ENCODE data around the gene SELL. TPM values are rescaled to one million over a fixed set of nuclear protein-coding genes. Genes with fewer than 3 reads are reported as not detected.
"Not testable (repeated sequence)": the region's sequence is repeated elsewhere in the genome, so short reads cannot be mapped to it uniquely, and the experiment has no call there.

SELL gene
- total RNA-seq, 1 experiment from 2014 or later = not detected

DNA sequence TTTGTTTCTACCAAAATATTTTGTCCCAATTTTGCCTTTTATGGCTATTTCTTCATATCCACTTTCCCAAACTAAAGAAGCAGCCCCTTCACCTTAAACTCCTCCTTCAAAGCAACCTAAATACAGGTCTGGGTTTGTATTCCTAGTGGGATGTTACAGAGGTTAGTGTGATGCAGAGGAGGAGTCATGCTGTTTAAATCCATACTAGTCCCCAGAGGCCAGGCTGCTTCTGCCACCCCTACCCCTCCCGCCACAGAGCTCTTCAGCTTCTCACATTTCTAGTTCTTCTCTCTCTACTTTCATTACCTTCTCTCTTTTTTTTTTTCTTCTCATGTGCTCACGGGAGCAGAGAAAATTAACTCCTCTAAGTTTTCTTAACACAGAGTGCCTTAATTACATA, 29.3 kb downstream of the SELL start:
- no peak for DNase-seq (ENCODE audit: low read depth, low spot score)
- in situ Hi-C loops (cut with HindIII; ENCODE audit: low pct_unique_long_range_greater_than_20kb, low sequenced_read_pairs) = no loop called here

GRCh38 chr1:169681140-169681539, 30.3 kb downstream of the SELL start:
- in situ Hi-C loops (cut with HindIII; ENCODE audit: low pct_unique_long_range_greater_than_20kb, low sequenced_read_pairs) = no loop called here
- DNase-seq (ENCODE audit: low read depth, low spot score) = no peak

- in situ Hi-C loops (cut with HindIII; ENCODE audit: low pct_unique_long_range_greater_than_20kb, low sequenced_read_pairs) = no loop called here
- DNase-seq (ENCODE audit: low read depth, low spot score) = no peak
Measured at GRCh38 chr1:169680377-169681019, 30.9 kb downstream of the SELL start.

- DNase-seq (ENCODE audit: low read depth, low spot score) = no peak
Measured at GRCh38 chr1:169679692-169680091, 31.7 kb downstream of the SELL start.

DNA sequence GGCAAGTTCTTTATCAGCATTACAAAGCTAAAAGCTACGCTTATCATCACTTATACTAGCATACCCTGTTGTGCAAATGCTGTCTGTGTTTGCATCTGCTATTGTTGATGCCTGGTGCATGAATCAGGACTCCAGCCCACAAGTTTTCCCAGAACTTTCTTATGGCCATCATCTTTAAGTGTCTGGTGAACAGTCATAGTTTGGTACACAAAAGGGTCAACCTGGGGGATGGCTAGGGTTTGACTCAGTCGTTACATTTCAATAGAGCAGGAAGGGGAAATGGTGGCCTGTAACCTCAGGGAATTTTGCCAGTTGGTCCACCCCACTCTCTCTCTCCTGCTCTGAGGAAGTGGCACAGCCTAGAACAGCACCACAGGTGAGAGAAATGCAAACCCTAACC, 35.4 kb downstream of the SELL start:
- DNase-seq (ENCODE audit: low read depth, low spot score) = no peak
- in situ Hi-C loops (cut with HindIII; ENCODE audit: low pct_unique_long_range_greater_than_20kb, low sequenced_read_pairs) = no loop called here

More at GRCh38 chr1:169679692-169680091, 31.7 kb downstream of the SELL start:
- in situ Hi-C loops (cut with HindIII; ENCODE audit: low pct_unique_long_range_greater_than_20kb, low sequenced_read_pairs) = no loop called here

GRCh38 chr1:169670836-169671235, 40.6 kb downstream of the SELL start:
- DNase-seq (ENCODE audit: low read depth, low spot score) = no peak
- in situ Hi-C loops (cut with HindIII; ENCODE audit: low pct_unique_long_range_greater_than_20kb, low sequenced_read_pairs) = no loop called here

- DNase-seq (ENCODE audit: low read depth, low spot score); in situ Hi-C loops (cut with HindIII; ENCODE audit: low pct_unique_long_range_greater_than_20kb, low sequenced_read_pairs): not testable (repeated sequence)
Measured at GRCh38 chr1:169670244-169670643, 41.2 kb downstream of the SELL start.

DNA sequence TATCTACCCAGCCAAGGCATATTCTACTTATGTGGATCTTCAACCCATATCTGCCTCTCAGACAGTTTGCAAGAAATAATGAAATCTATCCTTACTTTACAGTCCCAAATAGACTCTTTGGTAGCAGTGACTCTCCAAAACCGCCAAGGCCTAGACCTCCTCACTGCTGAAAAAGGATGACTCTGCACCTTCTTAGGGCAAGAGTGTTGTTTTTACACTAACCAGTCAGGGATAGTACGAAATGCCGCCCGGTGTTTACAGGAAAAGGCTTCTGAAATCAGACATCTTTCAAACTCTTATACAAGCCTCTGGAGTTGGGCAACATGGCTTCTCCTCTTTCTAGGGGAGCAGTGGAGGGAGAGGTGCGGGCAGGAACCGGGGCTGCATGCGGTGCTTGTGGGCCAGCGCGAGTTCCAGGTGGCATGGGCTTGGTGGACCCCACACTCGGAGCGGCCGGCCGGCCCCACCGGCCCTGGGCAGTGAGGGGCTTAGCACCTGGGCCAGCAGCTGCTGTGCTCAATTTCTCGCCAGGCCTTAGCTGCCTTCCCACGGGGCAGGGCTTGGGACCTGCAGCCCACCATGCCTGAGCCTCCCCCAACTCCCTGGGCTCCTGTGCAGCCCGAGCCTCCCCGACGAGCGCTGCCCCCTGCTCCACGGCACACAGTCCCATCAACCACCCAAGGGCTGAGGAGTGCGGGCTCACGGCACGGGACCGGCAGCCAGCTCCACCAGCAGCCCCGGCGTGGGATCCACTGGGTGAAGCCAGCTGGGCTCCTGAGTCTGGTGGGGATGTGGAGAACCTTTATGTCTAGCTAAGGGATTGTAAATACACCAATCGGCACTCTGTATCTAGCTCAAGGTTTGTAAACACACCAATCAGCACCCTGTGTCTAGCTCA, 43.5 kb downstream of the SELL start:
- DNase-seq (ENCODE audit: low read depth, low spot score); in situ Hi-C loops (cut with HindIII; ENCODE audit: low pct_unique_long_range_greater_than_20kb, low sequenced_read_pairs): not testable (repeated sequence)

DNA sequence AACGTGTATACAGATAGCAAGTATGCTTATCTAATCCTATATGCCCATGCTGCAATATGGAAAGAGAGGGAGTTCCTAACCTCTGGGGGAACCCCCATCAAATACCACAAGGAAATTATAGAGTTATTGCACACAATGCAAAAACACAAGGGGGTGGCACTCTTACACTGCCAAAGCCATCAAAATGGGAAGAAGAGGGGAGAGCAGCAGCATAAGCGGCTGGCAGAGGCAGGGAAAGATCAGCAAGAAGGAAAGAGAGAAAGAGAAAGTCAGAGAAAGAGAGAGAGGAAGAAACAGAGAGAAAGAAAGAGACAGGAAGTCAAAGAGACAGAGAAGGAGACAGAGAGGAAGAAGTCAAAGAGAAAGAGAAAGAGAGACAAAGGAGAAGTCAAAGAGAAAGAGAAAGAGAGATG, 44.2 kb downstream of the SELL start:
- in situ Hi-C loops (cut with HindIII; ENCODE audit: low pct_unique_long_range_greater_than_20kb, low sequenced_read_pairs); DNase-seq (ENCODE audit: low read depth, low spot score): not testable (repeated sequence)

- DNase-seq (ENCODE audit: low read depth, low spot score); in situ Hi-C loops (cut with HindIII; ENCODE audit: low pct_unique_long_range_greater_than_20kb, low sequenced_read_pairs): not testable (repeated sequence)
Measured at GRCh38 chr1:169662680-169663079, 48.7 kb downstream of the SELL start.

- in situ Hi-C loops (cut with HindIII; ENCODE audit: low pct_unique_long_range_greater_than_20kb, low sequenced_read_pairs); DNase-seq (ENCODE audit: low read depth, low spot score): not testable (repeated sequence)
Measured at GRCh38 chr1:169661066-169661465, 50.4 kb downstream of the SELL start.

GRCh38 chr1:169658777-169659176, 52.6 kb downstream of the SELL start:
- in situ Hi-C loops (cut with HindIII; ENCODE audit: low pct_unique_long_range_greater_than_20kb, low sequenced_read_pairs); DNase-seq (ENCODE audit: low read depth, low spot score): not testable (repeated sequence)

DNA sequence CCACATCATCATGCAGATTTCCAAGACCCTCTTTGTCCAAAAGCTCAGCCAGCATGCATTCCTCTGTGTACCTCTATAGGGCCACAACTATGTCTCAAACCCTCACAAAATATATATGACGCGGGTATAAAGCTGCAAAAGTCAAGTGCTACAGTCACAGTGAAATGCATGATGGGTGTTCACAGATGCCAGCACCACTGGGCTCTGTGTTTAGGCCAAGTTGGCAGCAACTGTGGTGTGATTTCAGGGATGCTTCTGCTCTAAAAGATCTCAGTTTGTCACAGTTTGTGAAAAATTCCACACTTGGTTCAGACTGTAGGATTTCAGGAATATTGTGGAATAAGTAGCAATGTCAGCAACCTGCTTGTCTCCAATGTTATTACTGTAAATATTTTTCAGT, 57.5 kb downstream of the SELL start:
- in situ Hi-C loops (cut with HindIII; ENCODE audit: low pct_unique_long_range_greater_than_20kb, low sequenced_read_pairs) = no loop called here
- DNase-seq (ENCODE audit: low read depth, low spot score) = no peak

DNA sequence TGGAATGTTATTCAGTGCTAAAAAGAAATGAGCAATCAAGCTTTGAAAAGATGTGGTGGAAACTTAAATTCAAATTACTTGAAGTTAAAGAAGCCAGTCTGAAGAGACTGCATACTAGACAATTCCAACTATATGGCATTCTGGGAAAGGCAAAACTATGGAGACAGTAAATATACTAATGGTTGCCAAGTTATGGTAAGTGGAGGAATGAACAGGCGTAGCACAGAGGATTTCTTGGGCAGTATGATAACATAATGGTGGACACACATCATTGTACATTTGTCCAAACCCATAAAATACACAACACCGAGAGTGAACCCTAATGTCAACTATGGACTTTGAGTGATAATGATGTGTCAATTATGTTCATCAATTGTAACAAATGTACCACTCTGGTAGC, 60.4 kb downstream of the SELL start:
- no peak for DNase-seq (ENCODE audit: low read depth, low spot score)
- in situ Hi-C loops (cut with HindIII; ENCODE audit: low pct_unique_long_range_greater_than_20kb, low sequenced_read_pairs) = no loop called here

GRCh38 chr1:169650551-169650950, 60.9 kb downstream of the SELL start:
- no peak for DNase-seq (ENCODE audit: low read depth, low spot score)
- in situ Hi-C loops (cut with HindIII; ENCODE audit: low pct_unique_long_range_greater_than_20kb, low sequenced_read_pairs) = no loop called here

- in situ Hi-C loops (cut with HindIII; ENCODE audit: low pct_unique_long_range_greater_than_20kb, low sequenced_read_pairs) = no loop called here
- DNase-seq (ENCODE audit: low read depth, low spot score) = no peak
Measured at GRCh38 chr1:169648709-169649108, 62.7 kb downstream of the SELL start.

- in situ Hi-C loops (cut with HindIII; ENCODE audit: low pct_unique_long_range_greater_than_20kb, low sequenced_read_pairs) = no loop called here
- DNase-seq (ENCODE audit: low read depth, low spot score) = no peak
Measured at GRCh38 chr1:169648187-169648586, 63.2 kb downstream of the SELL start.

DNA sequence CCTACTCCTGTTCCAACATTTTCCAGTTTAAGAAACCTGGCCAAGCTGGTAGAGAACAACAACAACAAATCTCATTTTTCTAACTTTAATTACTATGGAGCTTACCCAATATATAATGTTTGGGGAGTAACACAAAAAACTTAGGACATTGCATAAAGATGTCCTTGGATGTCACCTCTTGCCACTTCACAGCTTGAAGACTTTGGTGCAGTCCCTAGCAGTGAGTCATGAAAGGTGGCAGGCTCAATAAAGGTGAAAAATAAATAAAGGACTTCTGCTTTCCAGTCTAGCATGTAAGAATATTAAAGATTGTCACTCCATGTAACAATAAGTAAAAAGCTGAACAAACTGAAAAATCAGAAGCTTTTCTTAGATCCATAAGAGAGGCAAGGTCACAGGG, 63.9 kb downstream of the SELL start:
- no peak for DNase-seq (ENCODE audit: low read depth, low spot score)
- in situ Hi-C loops (cut with HindIII; ENCODE audit: low pct_unique_long_range_greater_than_20kb, low sequenced_read_pairs) = no loop called here

DNA sequence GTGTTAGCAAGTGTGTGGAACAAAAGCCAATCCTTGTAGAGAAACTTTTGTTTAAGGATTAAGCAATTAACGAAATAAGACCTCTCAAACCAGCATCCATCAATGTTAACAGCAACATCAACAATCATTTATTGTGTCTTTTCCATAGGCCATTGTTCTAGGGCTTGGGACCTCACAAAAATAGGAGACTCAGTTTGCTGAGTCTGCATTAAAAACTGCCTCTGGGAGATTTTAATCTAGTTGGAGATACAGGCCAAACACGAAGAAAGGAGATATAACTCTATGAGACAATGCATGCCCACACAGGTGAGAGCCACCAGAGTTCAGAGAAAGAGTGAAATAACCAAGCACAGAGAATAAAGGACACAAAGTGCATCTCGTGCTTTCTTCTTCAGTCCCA, 67.1 kb downstream of the SELL start:
- DNase-seq (ENCODE audit: low read depth, low spot score) = no peak
- in situ Hi-C loops (cut with HindIII; ENCODE audit: low pct_unique_long_range_greater_than_20kb, low sequenced_read_pairs) = no loop called here

Measured in SK-MEL-5 (cell line).